Neuronal stem cell (in vitro differentiated cells): ENCODE data around the gene CFAP54.

Source experiments
- DNase-seq: peaks from one replicate; pipeline ENCODE4 v3.0.0-alpha.2; 2013; ENCODE audit warnings: low spot score
- H2AFZ ChIP-seq: one replicate; pipeline ENCODE4 v1.6.1; 2013; ENCODE audit warnings: mild to moderate bottlenecking, low read length, inconsistent platforms
- H2AK5ac ChIP-seq: 2 replicates; pipeline ENCODE4 v1.6.1; 2013; ENCODE audit warnings: low read depth, mild to moderate bottlenecking, inconsistent platforms, low read length, moderate library complexity, mixed read lengths
- H2BK120ac ChIP-seq: 2 replicates; pipeline ENCODE4 v1.6.1; 2013; ENCODE audit warnings: low read depth, mild to moderate bottlenecking, inconsistent platforms, low read length, moderate library complexity, mixed read lengths
- H2BK12ac ChIP-seq: one replicate; pipeline ENCODE4 v1.6.1; 2013; ENCODE audit warnings: low read length, inconsistent platforms
- H2BK15ac ChIP-seq: 2 replicates; pipeline ENCODE4 v1.6.1; 2013; ENCODE audit warnings: mild to moderate bottlenecking, low read length, inconsistent platforms, mixed read lengths
- H2BK5ac ChIP-seq: one replicate; pipeline ENCODE4 v1.6.1; 2013; ENCODE audit warnings: inconsistent platforms, mild to moderate bottlenecking, low read length, moderate library complexity
- H3K14ac ChIP-seq: one replicate; pipeline ENCODE4 v1.6.1; 2013; ENCODE audit warnings: low read length, inconsistent platforms
- H3K18ac ChIP-seq: 2 replicates; pipeline ENCODE4 v1.6.1; 2013; ENCODE audit warnings: low read length, inconsistent platforms
- H3K23ac ChIP-seq: 2 replicates; pipeline ENCODE4 v1.6.1; 2013; ENCODE audit warnings: low read depth, mild to moderate bottlenecking, mixed read lengths, low read length, inconsistent platforms; ENCODE audit not compliant: poor library complexity
- H3K27ac ChIP-seq: replicated peaks from 3 replicates; pipeline ENCODE4 v1.5.1; 2013; ENCODE audit warnings: low read length, inconsistent platforms
- H3K27me3 ChIP-seq, 3 experiments: 2 replicates each; pipeline ENCODE4 v1.6.1; 2013; ENCODE audit warnings: low read length in 3 of 3, mild to moderate bottlenecking in 2 of 3, inconsistent platforms in 1 of 3, low read depth in 1 of 3, mixed read lengths in 1 of 3, moderate library complexity in 1 of 3; ENCODE audit not compliant: control insufficient read depth in 3 of 3, insufficient read depth in 3 of 3
- H3K36me3 ChIP-seq, 2 donors: replicated peaks in 1 of 2; 2 replicates each; pipeline ENCODE4 v1.6.1; 2013; ENCODE audit warnings: low read length in 2 of 2; ENCODE audit not compliant: control insufficient read depth in 2 of 2, insufficient read depth in 2 of 2
- H3K4ac ChIP-seq: 2 replicates; pipeline ENCODE4 v1.6.1; 2013; ENCODE audit warnings: inconsistent platforms, mild to moderate bottlenecking, low read length, moderate library complexity
- H3K4me1 ChIP-seq, 2 donors: 1 replicate in 1 of 2; 2 replicates in 1 of 2; pipeline ENCODE4 v1.6.1; 2013; ENCODE audit warnings: low read length in 2 of 2, low read depth in 1 of 2; ENCODE audit not compliant: control insufficient read depth in 2 of 2, insufficient read depth in 1 of 2
- H3K4me2 ChIP-seq: one replicate; pipeline ENCODE4 v1.6.1; 2013; ENCODE audit warnings: mild to moderate bottlenecking, low read length, inconsistent platforms; ENCODE audit not compliant: insufficient read depth, poor library complexity, severe bottlenecking
- H3K4me3 ChIP-seq, 2 donors: 2 replicates each; pipeline ENCODE4 v1.5.1; 2013; ENCODE audit warnings: low read length in 2 of 2, mild to moderate bottlenecking in 2 of 2, inconsistent platforms in 1 of 2, moderate library complexity in 1 of 2
- H3K79me1 ChIP-seq: one replicate; pipeline ENCODE4 v1.6.1; 2013; ENCODE audit warnings: low read depth, mild to moderate bottlenecking, inconsistent platforms, low read length, moderate library complexity
- H3K9ac ChIP-seq: one replicate; pipeline ENCODE4 v1.6.1; 2013; ENCODE audit warnings: mild to moderate bottlenecking, low read depth, low read length, inconsistent platforms; ENCODE audit not compliant: poor library complexity
- H3K9me3 ChIP-seq, 2 donors: replicated peaks in 1 of 2; 2 replicates each; pipeline versions ENCODE3 to v1.6.1; 2013; ENCODE audit warnings: low read length in 2 of 2, mild to moderate bottlenecking in 2 of 2, inconsistent platforms in 1 of 2, low read depth in 1 of 2, mixed read lengths in 1 of 2, moderate library complexity in 1 of 2; ENCODE audit not compliant: control insufficient read depth in 2 of 2, insufficient read depth in 1 of 2
- H4K8ac ChIP-seq: one replicate; pipeline ENCODE4 v1.6.1; 2013; ENCODE audit warnings: low read depth, mild to moderate bottlenecking, inconsistent platforms, low read length, moderate library complexity
- H4K91ac ChIP-seq: one replicate; pipeline ENCODE4 v1.6.1; 2013; ENCODE audit warnings: low read length, low read depth, mild to moderate bottlenecking, inconsistent platforms; ENCODE audit not compliant: poor library complexity
- WGBS, 2 donors: extraction: QIAGEN DNeasy Blood & Tissue Kit; methylation state at CpG; one replicate each; pipeline ENCODE4 v1.1.7; 2013; ENCODE audit warnings: missing lambda C conversion rate in 2 of 2, mixed read lengths in 1 of 2; ENCODE audit not compliant: insufficient read length in 2 of 2, insufficient replicate concordance in 1 of 2; ENCODE audit errors: extremely low coverage in 2 of 2; 5-methylcytosine and 5-hydroxymethylcytosine counted together

The CFAP54 gene

DNA sequence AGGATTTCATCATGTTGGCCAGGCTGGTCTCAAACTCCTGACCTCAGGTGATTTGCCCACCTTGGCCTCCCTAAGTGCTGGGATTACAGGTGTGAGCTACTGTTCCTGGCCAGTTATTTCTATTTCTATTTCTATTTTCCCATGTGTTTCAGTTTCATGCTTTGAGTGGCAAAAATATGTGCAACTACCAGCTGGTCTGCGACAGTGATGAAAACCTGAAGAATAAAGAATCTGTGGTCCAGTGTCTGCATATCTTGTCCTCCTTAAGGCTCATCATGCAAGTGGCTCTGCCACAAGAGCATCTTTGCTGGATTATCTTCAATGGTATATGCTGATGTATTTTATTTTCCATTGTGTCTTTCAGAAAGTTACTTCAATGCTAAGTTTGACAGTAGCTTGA lies 17.4 kb downstream of the CFAP54 start:
- no peak for DNase-seq
- H3K9me3 ChIP-seq, result no peaks in the 10 kb centered on the region
- no peaks in the 10 kb centered on the region for H3K4me1 ChIP-seq
- H2BK12ac ChIP-seq, result no peak overlapping the region
- H3K4me2 ChIP-seq, result no peak overlapping the region
- no peak overlapping the region for H3K18ac ChIP-seq
- H4K8ac ChIP-seq, result no peak overlapping the region
- no peak overlapping the region for H2AFZ ChIP-seq
- no peak overlapping the region for H3K27ac ChIP-seq
- no CpG with 5 or more reads among the region's 1 CpG for WGBS, 2 donors
- H2BK15ac ChIP-seq, result no peak overlapping the region
- no peak overlapping the region for H2AK5ac ChIP-seq
- H3K23ac ChIP-seq, result no peak overlapping the region
- no peak overlapping the region for H2BK120ac ChIP-seq
- H4K91ac ChIP-seq, result no peak overlapping the region
- no peaks in the 10 kb centered on the region for H3K79me1 ChIP-seq
- H3K14ac ChIP-seq, result no peak overlapping the region
- H3K36me3 ChIP-seq, result no peaks in the 10 kb centered on the region
- H3K4ac ChIP-seq, result no peak overlapping the region
- H3K4me3 ChIP-seq, result no peak overlapping the region
- no peak overlapping the region for H3K9ac ChIP-seq
- H3K27me3 ChIP-seq, result no peaks in the 10 kb centered on the region
- no peak overlapping the region for H2BK5ac ChIP-seq

DNA sequence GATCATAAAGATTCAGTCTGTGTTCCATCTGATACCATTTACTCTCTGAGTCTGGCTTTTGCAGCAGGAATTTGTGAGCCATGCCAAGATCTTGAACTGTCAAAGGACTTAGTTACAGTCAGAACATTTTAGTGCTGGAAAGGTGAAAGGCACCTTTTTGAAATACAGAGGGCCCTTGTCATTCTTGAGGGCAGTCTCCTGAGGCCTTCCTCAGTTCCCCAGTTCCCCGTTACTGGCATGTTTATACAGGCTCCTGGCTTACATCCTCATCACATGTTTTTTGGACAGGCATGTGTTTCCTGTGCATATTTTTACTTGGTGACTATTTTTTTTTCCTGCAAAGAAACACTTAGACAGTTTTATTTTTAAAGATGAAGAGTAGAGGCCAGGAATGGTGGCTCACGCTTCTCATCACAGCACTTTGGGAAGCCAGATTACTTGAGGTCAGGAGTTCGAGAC lies 21.0 kb downstream of the CFAP54 start:
- H2AFZ ChIP-seq, result no peak overlapping the region
- no peak overlapping the region for H2BK15ac ChIP-seq
- no CpG with 5 or more reads among the region's 3 CpGs for WGBS, 2 donors
- H4K8ac ChIP-seq, result no peak overlapping the region
- H3K9ac ChIP-seq, result no peak overlapping the region
- no peaks in the 10 kb centered on the region for H3K4me1 ChIP-seq
- DNase-seq, result no peak
- H3K27ac ChIP-seq, result no peak overlapping the region
- H3K18ac ChIP-seq, result no peak overlapping the region
- H3K36me3 ChIP-seq, result no peaks in the 10 kb centered on the region
- H2BK12ac ChIP-seq, result no peak overlapping the region
- no peak overlapping the region for H3K4me3 ChIP-seq
- H3K27me3 ChIP-seq, result no peaks in the 10 kb centered on the region
- H4K91ac ChIP-seq, result no peak overlapping the region
- H3K79me1 ChIP-seq, result no peaks in the 10 kb centered on the region
- H3K4me2 ChIP-seq, result no peak overlapping the region
- no peak overlapping the region for H3K23ac ChIP-seq
- H2BK5ac ChIP-seq, result no peak overlapping the region
- H3K4ac ChIP-seq, result no peak overlapping the region
- no peak overlapping the region for H3K14ac ChIP-seq
- no peak overlapping the region for H2AK5ac ChIP-seq
- H2BK120ac ChIP-seq, result no peak overlapping the region
- no peaks in the 10 kb centered on the region for H3K9me3 ChIP-seq

DNA sequence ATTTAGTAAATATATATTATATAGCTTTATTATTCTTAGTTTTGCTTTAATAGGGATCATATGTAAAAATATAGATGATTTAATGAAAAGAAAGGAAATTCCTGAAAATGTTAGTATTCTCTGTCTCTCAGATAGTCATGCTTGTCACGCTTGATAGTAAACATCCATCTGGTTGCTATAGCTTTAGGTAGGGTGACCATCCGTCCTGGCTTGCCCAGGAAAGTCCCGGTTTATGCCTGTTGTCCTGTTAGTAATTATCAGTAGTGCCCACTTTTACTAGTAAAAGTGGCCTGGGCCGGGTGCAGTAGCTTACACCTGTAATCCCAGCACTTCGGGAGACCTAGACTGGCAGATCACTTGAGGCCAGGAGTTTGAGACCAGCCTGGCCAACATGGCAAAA lies 23.8 kb downstream of the CFAP54 start:
- Histone ChIP-seq H3K4me2 (no peak overlapping the region), H2BK5ac (no peak overlapping the region), H4K8ac (no peak overlapping the region), H3K4me3 (no peak overlapping the region), H2BK15ac (no peak overlapping the region), H3K4ac (no peak overlapping the region), H3K14ac (no peak overlapping the region), H3K9me3 (no peaks in the 10 kb centered on the region), H3K9ac (no peak overlapping the region), H2BK12ac (no peak overlapping the region), H2AFZ (no peak overlapping the region), H3K4me1 (no peaks in the 10 kb centered on the region), H2AK5ac (no peak overlapping the region), H3K23ac (no peak overlapping the region), H3K27me3 (no peaks in the 10 kb centered on the region), H3K36me3 (no peaks in the 10 kb centered on the region), H2BK120ac (no peak overlapping the region), H3K79me1 (no peaks in the 10 kb centered on the region), H3K27ac (no peak overlapping the region), H4K91ac (no peak overlapping the region), H3K18ac (no peak overlapping the region)
- DNase-seq, result no peak
- no CpG with 5 or more reads among the region's 5 CpGs for WGBS, 2 donors

DNA sequence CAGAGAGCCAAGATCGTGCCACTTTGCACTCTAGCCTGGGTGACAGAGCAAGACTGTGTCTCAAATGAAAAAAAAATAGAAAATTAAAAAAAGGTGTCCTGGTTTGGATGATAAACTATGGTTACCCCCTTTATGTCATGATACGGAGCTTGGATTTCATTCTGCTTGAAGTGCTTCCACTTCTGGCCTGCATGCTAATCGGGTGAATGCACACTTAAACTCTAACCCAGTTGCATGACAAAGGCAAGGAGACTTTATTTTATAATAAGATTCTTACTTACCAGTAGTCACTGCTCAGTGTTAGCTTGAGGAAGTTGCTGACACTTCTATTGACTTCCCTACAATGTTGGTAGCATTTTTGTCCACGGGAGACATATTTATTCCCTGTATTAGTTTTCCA lies 24.3 kb downstream of the CFAP54 start:
- Histone ChIP-seq H3K9me3 (no peaks in the 10 kb centered on the region), H3K4me1 (no peaks in the 10 kb centered on the region), H3K23ac (no peak overlapping the region), H3K79me1 (no peaks in the 10 kb centered on the region), H2BK12ac (no peak overlapping the region), H3K36me3 (no peaks in the 10 kb centered on the region), H2AK5ac (no peak overlapping the region), H3K27me3 (no peaks in the 10 kb centered on the region), H2BK15ac (no peak overlapping the region), H2AFZ (no peak overlapping the region), H3K14ac (no peak overlapping the region), H3K4me3 (no peak overlapping the region), H4K91ac (no peak overlapping the region), H2BK120ac (no peak overlapping the region), H3K18ac (no peak overlapping the region), H3K9ac (no peak overlapping the region), H3K4me2 (no peak overlapping the region), H3K4ac (no peak overlapping the region), H4K8ac (no peak overlapping the region), H3K27ac (no peak overlapping the region), H2BK5ac (no peak overlapping the region)
- no CpG with 5 or more reads among the region's 4 CpGs for WGBS, 2 donors
- DNase-seq, result no peak
